Breast epithelium (tissue), 3 donors: ENCODE measurements around the gene ADAM20.
"Not testable (repeated sequence)": the region's sequence is repeated elsewhere in the genome, so short reads cannot be mapped to it uniquely, and the experiment has no call there.

Experiments used
- CTCF ChIP-seq, 3 donors: fragments of 450-650 bp; IDR thresholded peaks; one replicate each; pipeline ENCODE4 v1.5.1; 2016 to 2017; ENCODE audit warnings: antibody characterized with exemption in 3 of 3, mild to moderate bottlenecking in 3 of 3, moderate library complexity in 3 of 3
- POLR2A ChIP-seq: fragments of 450-650 bp; IDR thresholded peaks from one replicate; pipeline ENCODE4 v1.6.1; 2016; ENCODE audit warnings: antibody characterized with exemption, mild to moderate bottlenecking, moderate library complexity
- POLR2AphosphoS5 ChIP-seq, 3 donors: sonication (generic); formaldehyde crosslinking; IDR thresholded peaks; one replicate each; pipeline ENCODE4 v1.6.1; 2017; ENCODE audit warnings: antibody characterized with exemption in 3 of 3

GRCh38 chr14:70477356-70478105, 57.3 kb downstream of the ADAM20 start:
- not testable (repeated sequence) for TF ChIP-seq CTCF (IDR thresholded peaks at IDR 0.05); POLR2A; POLR2AphosphoS5 (IDR thresholded peaks at IDR 0.05)
